K562 (cell line): ENCODE results near the gene ANOS1.

Experiments used
- TF ChIP-seq, protein P1 (sequence below), 3 experiments: IDR thresholded peaks in 2 of 3; conservative IDR thresholded peaks in 1 of 3; 2 replicates each; pipeline ENCODE4 v1.5.1; 2011 to 2012; ENCODE audit warnings: low read length in 3 of 3, mild to moderate bottlenecking in 3 of 3, control low read depth in 2 of 3, improper control_type of control experiment in 1 of 3, inconsistent platforms in 1 of 3, low read depth in 1 of 3, mixed read lengths in 1 of 3, moderate library complexity in 1 of 3; ENCODE audit not compliant: insufficient read depth in 2 of 3
- TF ChIP-seq, protein P2 (sequence below): fragments of 450-650 bp; IDR thresholded peaks from 2 replicates; pipeline ENCODE4 v1.6.1; 2016; ENCODE audit warnings: missing biosample characterization, missing genetic modification characterization
- TF ChIP-seq, protein P3 (sequence below), 2 experiments: fragments of 450-650 bp in 1 of 2; sonication (generic) in 1 of 2; formaldehyde crosslinking in 1 of 2; IDR thresholded peaks in 1 of 2; conservative IDR thresholded peaks in 1 of 2; 2 replicates each; pipeline versions ENCODE4 v1.6.1 to v1.8.1; 2016 to 2023; ENCODE audit warnings: mild to moderate bottlenecking in 2 of 2, moderate library complexity in 2 of 2, inconsistent platforms in 1 of 2, missing genetic modification reagents in 1 of 2

DNA sequence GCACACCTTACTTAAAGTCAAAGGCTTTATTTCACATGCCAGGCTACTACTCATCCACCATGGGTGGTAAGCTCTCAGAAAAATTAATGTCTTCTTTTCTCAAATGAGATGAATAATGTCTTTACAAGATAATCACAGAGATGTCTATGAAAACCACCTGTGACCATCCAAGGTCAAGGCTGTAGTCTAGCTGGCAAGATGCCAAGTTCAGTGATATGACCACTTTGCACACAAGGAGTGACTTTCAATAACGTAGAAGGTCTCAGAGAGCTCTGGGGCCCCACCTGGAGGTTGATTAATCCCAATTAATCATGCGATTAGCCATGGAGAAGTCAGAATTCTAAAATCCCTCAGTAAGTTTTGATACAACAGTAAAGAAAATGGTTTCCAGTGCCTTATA lies 20.5 kb downstream of the ANOS1 start:
- TF ChIP-seq, protein P1, sequence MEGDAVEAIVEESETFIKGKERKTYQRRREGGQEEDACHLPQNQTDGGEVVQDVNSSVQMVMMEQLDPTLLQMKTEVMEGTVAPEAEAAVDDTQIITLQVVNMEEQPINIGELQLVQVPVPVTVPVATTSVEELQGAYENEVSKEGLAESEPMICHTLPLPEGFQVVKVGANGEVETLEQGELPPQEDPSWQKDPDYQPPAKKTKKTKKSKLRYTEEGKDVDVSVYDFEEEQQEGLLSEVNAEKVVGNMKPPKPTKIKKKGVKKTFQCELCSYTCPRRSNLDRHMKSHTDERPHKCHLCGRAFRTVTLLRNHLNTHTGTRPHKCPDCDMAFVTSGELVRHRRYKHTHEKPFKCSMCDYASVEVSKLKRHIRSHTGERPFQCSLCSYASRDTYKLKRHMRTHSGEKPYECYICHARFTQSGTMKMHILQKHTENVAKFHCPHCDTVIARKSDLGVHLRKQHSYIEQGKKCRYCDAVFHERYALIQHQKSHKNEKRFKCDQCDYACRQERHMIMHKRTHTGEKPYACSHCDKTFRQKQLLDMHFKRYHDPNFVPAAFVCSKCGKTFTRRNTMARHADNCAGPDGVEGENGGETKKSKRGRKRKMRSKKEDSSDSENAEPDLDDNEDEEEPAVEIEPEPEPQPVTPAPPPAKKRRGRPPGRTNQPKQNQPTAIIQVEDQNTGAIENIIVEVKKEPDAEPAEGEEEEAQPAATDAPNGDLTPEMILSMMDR (IDR thresholded peaks at IDR 0.05 in 2 of 3, conservative IDR thresholded peaks at IDR 0.05 in 1 of 3; ENCODE audit: insufficient read depth in 2 of 3, low read depth in 1 of 3, low read length in 3 of 3), result no peak
- TF ChIP-seq, protein P2, sequence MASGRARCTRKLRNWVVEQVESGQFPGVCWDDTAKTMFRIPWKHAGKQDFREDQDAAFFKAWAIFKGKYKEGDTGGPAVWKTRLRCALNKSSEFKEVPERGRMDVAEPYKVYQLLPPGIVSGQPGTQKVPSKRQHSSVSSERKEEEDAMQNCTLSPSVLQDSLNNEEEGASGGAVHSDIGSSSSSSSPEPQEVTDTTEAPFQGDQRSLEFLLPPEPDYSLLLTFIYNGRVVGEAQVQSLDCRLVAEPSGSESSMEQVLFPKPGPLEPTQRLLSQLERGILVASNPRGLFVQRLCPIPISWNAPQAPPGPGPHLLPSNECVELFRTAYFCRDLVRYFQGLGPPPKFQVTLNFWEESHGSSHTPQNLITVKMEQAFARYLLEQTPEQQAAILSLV (tag), result no peak
- TF ChIP-seq, protein P3, sequence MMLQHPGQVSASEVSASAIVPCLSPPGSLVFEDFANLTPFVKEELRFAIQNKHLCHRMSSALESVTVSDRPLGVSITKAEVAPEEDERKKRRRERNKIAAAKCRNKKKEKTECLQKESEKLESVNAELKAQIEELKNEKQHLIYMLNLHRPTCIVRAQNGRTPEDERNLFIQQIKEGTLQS (IDR thresholded peaks at IDR 0.05), result no peak
- TF ChIP-seq, protein P3 (CRISPR knock-in tag; conservative IDR thresholded peaks at IDR 0.05), result no peak
